ENCODE results near the gene CD59.

DNA sequence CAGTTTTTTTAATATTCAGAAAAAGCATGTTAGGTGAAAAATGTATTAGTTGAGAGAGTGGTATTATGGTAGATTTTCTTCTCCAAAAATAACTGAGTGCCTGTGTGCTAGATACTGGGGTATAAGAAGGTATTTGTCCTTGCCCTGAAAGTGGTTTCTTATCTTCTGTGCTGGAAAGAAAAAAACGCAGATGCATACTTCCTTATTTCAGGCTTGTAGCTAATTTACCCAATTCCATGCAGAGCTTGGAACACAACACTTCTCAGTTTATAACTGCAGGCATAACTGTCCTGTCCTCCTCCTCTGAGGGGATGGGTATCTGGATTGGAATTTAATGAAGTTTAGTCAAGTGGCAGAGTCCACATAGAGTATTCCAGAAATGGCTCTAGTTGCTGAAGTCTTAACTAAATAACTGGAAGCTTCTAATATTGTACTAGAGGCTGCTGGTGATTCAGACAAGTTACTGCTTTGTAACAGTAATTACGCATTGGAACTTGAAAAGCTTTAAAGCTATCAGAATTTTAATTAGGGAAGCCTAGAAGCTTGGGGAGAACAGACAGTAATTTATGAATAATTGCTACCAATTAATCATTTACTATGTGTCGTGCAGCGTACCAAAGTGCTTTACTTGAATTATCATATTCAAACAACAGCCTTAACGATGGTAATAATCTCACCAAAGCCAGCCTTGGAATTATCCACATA, 22.9 kb downstream of the CD59 start:
- TF ChIP-seq EZH2 (IDR thresholded peaks at IDR 0.05; ENCODE audit: borderline replicate concordance, insufficient read depth, low read length, poor library complexity, severe bottlenecking): no peak
- TF ChIP-seq, protein P1, sequence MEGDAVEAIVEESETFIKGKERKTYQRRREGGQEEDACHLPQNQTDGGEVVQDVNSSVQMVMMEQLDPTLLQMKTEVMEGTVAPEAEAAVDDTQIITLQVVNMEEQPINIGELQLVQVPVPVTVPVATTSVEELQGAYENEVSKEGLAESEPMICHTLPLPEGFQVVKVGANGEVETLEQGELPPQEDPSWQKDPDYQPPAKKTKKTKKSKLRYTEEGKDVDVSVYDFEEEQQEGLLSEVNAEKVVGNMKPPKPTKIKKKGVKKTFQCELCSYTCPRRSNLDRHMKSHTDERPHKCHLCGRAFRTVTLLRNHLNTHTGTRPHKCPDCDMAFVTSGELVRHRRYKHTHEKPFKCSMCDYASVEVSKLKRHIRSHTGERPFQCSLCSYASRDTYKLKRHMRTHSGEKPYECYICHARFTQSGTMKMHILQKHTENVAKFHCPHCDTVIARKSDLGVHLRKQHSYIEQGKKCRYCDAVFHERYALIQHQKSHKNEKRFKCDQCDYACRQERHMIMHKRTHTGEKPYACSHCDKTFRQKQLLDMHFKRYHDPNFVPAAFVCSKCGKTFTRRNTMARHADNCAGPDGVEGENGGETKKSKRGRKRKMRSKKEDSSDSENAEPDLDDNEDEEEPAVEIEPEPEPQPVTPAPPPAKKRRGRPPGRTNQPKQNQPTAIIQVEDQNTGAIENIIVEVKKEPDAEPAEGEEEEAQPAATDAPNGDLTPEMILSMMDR (IDR thresholded peaks at IDR 0.05; ENCODE audit: poor library complexity, severe bottlenecking): no peak
- no peak for TF ChIP-seq POLR2AphosphoS5 (IDR thresholded peaks at IDR 0.05)
- TF ChIP-seq, protein P2, sequence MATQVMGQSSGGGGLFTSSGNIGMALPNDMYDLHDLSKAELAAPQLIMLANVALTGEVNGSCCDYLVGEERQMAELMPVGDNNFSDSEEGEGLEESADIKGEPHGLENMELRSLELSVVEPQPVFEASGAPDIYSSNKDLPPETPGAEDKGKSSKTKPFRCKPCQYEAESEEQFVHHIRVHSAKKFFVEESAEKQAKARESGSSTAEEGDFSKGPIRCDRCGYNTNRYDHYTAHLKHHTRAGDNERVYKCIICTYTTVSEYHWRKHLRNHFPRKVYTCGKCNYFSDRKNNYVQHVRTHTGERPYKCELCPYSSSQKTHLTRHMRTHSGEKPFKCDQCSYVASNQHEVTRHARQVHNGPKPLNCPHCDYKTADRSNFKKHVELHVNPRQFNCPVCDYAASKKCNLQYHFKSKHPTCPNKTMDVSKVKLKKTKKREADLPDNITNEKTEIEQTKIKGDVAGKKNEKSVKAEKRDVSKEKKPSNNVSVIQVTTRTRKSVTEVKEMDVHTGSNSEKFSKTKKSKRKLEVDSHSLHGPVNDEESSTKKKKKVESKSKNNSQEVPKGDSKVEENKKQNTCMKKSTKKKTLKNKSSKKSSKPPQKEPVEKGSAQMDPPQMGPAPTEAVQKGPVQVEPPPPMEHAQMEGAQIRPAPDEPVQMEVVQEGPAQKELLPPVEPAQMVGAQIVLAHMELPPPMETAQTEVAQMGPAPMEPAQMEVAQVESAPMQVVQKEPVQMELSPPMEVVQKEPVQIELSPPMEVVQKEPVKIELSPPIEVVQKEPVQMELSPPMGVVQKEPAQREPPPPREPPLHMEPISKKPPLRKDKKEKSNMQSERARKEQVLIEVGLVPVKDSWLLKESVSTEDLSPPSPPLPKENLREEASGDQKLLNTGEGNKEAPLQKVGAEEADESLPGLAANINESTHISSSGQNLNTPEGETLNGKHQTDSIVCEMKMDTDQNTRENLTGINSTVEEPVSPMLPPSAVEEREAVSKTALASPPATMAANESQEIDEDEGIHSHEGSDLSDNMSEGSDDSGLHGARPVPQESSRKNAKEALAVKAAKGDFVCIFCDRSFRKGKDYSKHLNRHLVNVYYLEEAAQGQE (IDR thresholded peaks at IDR 0.05; ENCODE audit: borderline replicate concordance): no peak
- TF ChIP-seq TAF1 (IDR thresholded peaks at IDR 0.05; ENCODE audit: low read depth): no peak
- no peak for TF ChIP-seq EP300 (conservative IDR thresholded peaks at IDR 0.05; ENCODE audit: poor library complexity, severe bottlenecking)
- TF ChIP-seq SMC3 (conservative IDR thresholded peaks at IDR 0.05; ENCODE audit: poor library complexity): no peak
- no peak for TF ChIP-seq RAD21 (conservative IDR thresholded peaks at IDR 0.05)
